C4-2B (cell line): ENCODE data around the gene NDUFA3.

Experiments
- ZFX ChIP-seq: fragments of 450-650 bp; IDR thresholded peaks from 2 replicates; pipeline ENCODE4 v1.6.1; 2017
- TF ChIP-seq, protein P1 (sequence below): fragments of 450-650 bp; conservative IDR thresholded peaks from 2 replicates; pipeline ENCODE4 v1.5.1; 2017; ENCODE audit warnings: mild to moderate bottlenecking

DNA sequence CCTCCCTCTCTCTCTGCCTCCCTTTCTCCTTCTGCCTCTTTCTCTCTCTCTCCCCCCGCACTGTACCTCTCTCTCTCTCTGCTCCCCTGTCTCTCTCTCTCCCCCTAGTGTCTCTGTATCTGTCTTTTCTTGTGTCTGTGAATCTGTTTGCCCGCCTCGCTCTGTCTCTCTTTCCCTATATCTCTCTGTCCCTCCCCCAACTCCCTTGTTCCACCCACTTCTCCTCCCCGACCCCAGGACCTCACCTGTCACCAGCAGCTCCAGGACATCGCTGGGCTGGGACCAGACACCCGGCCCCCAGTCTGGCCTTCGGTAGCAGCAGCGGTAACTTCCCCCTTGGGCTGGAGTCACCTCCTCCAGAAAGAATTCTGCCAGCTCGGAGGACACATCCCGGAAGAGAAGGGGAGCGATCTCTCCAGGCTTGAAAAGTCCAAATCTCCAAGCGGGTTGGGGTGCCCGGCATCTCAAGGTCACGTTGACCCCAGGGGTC, 6.0 kb upstream of the NDUFA3 start:
- TF ChIP-seq, protein P1, sequence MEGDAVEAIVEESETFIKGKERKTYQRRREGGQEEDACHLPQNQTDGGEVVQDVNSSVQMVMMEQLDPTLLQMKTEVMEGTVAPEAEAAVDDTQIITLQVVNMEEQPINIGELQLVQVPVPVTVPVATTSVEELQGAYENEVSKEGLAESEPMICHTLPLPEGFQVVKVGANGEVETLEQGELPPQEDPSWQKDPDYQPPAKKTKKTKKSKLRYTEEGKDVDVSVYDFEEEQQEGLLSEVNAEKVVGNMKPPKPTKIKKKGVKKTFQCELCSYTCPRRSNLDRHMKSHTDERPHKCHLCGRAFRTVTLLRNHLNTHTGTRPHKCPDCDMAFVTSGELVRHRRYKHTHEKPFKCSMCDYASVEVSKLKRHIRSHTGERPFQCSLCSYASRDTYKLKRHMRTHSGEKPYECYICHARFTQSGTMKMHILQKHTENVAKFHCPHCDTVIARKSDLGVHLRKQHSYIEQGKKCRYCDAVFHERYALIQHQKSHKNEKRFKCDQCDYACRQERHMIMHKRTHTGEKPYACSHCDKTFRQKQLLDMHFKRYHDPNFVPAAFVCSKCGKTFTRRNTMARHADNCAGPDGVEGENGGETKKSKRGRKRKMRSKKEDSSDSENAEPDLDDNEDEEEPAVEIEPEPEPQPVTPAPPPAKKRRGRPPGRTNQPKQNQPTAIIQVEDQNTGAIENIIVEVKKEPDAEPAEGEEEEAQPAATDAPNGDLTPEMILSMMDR: no peak
- TF ChIP-seq ZFX: no peak
